H1 (cell line): ENCODE data around the gene TEX51. TPM values are rescaled to one million over a fixed set of nuclear protein-coding genes. Genes with fewer than 3 reads are reported as not detected.

Source experiments
- CTCF ChIA-PET: fragments of 300-600 bp; sonication (Branson Sonifier 250); formaldehyde crosslinking; loops from one replicate; lab custom pipeline; 2021; ENCODE audit not compliant: partially characterized antibody; lab: Charles Lee
- POLR2A ChIA-PET: fragments of 300-600 bp; sonication (Branson Sonifier 250); formaldehyde crosslinking; loops from one replicate; lab custom pipeline; 2021; ENCODE audit warnings: inconsistent platforms; ENCODE audit not compliant: partially characterized antibody; lab: Charles Lee
- DNase-seq, 2 experiments: peaks; one replicate each; pipeline versions ENCODE4 v3.0.0 to v3.0.0-alpha.2; 2010 to 2022; ENCODE audit warnings: low spot score in 2 of 2, low read depth in 1 of 2, mixed read lengths in 1 of 2
- FAIRE-seq: peaks from 2 replicates; lab custom pipeline; 2011; peaks lifted over from hg19 to GRCh38; lab: Jason Lieb, UNC
- H2AFZ ChIP-seq: 2 replicates; pipeline ENCODE4 v1.8.1; 2012; ENCODE audit warnings: low read length, inconsistent platforms
- H2AK5ac ChIP-seq: 2 replicates; pipeline ENCODE4 v1.6.1; 2013; ENCODE audit warnings: low read depth, low read length
- H2BK120ac ChIP-seq: replicated peaks from 2 replicates; pipeline ENCODE3; 2013; ENCODE audit warnings: low read depth, low read length, inconsistent platforms
- H2BK12ac ChIP-seq: 2 replicates; pipeline ENCODE4 v1.6.1; 2013; ENCODE audit warnings: low read depth, low read length
- H2BK15ac ChIP-seq: 2 replicates; pipeline ENCODE4 v1.6.1; 2013; ENCODE audit warnings: low read length
- H2BK20ac ChIP-seq: 2 replicates; pipeline ENCODE4 v1.6.1; 2013; ENCODE audit warnings: low read length
- H2BK5ac ChIP-seq: 2 replicates; pipeline ENCODE4 v1.6.1; 2013; ENCODE audit warnings: low read depth, low read length
- H3K14ac ChIP-seq: 2 replicates; pipeline ENCODE4 v1.6.1; 2013; ENCODE audit warnings: inconsistent platforms; ENCODE audit not compliant: insufficient read length
- H3K18ac ChIP-seq: 2 replicates; pipeline ENCODE4 v1.6.1; 2013; ENCODE audit warnings: low read length; ENCODE audit errors: extremely low read depth
- H3K23ac ChIP-seq: 2 replicates; pipeline ENCODE4 v1.6.1; 2013; ENCODE audit warnings: inconsistent platforms; ENCODE audit not compliant: insufficient read length
- H3K23me2 ChIP-seq: 2 replicates; pipeline ENCODE4 v1.6.1; 2013; ENCODE audit warnings: low read depth, low read length
- H3K27ac ChIP-seq: 2 replicates; pipeline ENCODE4 v1.6.1; 2011; ENCODE audit warnings: low read depth, low read length, inconsistent platforms
- H3K27me3 ChIP-seq, 4 experiments: replicated peaks in 1 of 4; 1 replicate in 1 of 4; 2 replicates in 3 of 4; pipeline versions ENCODE4 v1.6.1 to v1.8.1; 2011 to 2013; ENCODE audit warnings: low read length in 3 of 4, mild to moderate bottlenecking in 3 of 4, inconsistent platforms in 2 of 4, mixed read lengths in 2 of 4, moderate library complexity in 1 of 4; ENCODE audit not compliant: control insufficient read depth in 3 of 4, insufficient read depth in 3 of 4; ENCODE audit errors: extremely low read depth in 1 of 4
- H3K36me3 ChIP-seq, 4 experiments: 2 replicates each; pipeline versions ENCODE4 v1.6.1 to v1.8.1; 2011 to 2013; ENCODE audit warnings: mild to moderate bottlenecking in 4 of 4, low read length in 3 of 4, moderate library complexity in 2 of 4, control low read depth in 1 of 4, inconsistent platforms in 1 of 4; ENCODE audit not compliant: insufficient read depth in 4 of 4, control insufficient read depth in 2 of 4
- H3K4ac ChIP-seq: replicated peaks from 2 replicates; pipeline ENCODE3; 2013; ENCODE audit warnings: low read length, low read depth, mixed read lengths, inconsistent platforms; ENCODE audit not compliant: insufficient read length
- H3K4me1 ChIP-seq, 4 experiments: replicated peaks in 1 of 4; 1 replicate in 1 of 4; 2 replicates in 3 of 4; pipeline versions ENCODE4 v1.6.1 to v1.8.1; 2011 to 2013; ENCODE audit warnings: low read length in 3 of 4, inconsistent platforms in 2 of 4, mixed read lengths in 1 of 4; ENCODE audit not compliant: insufficient read depth in 4 of 4, control insufficient read depth in 3 of 4
- H3K4me2 ChIP-seq, 2 experiments: 2 replicates each; pipeline versions ENCODE4 v1.6.1 to v1.8.1; 2011 to 2013; ENCODE audit warnings: low read depth in 2 of 2, low read length in 2 of 2, control low read depth in 1 of 2, inconsistent platforms in 1 of 2, mild to moderate bottlenecking in 1 of 2; ENCODE audit not compliant: insufficient read depth in 1 of 2
- H3K4me3 ChIP-seq, 4 experiments: fragments of 200-600, 300-600 bp in 1 of 4; sonication (generic), shearing (Covaris generic), sonication (Bioruptor Twin) in 1 of 4; 2 replicates each; pipeline versions ENCODE4 v1.5.1 to v1.8.1; 2011 to 2016; ENCODE audit warnings: low read length in 4 of 4, low read depth in 3 of 4, control low read depth in 2 of 4, inconsistent platforms in 2 of 4, mild to moderate bottlenecking in 2 of 4, mixed read lengths in 1 of 4, moderate library complexity in 1 of 4; ENCODE audit not compliant: insufficient read depth in 2 of 4; ENCODE audit errors: extremely low read depth in 1 of 4
- H3K56ac ChIP-seq: replicated peaks from 2 replicates; pipeline ENCODE3; 2013; ENCODE audit warnings: low read depth, mild to moderate bottlenecking, mixed read lengths, low read length, inconsistent platforms; ENCODE audit not compliant: insufficient read length
- H3K79me1 ChIP-seq: 2 replicates; pipeline ENCODE4 v1.6.1; 2013; ENCODE audit warnings: low read depth, low read length, control low read depth
- H3K79me2 ChIP-seq, 2 experiments: 2 replicates each; pipeline versions ENCODE4 v1.6.1 to v1.8.1; 2012 to 2013; ENCODE audit warnings: low read length in 2 of 2, mild to moderate bottlenecking in 2 of 2, inconsistent platforms in 1 of 2; ENCODE audit not compliant: insufficient read depth in 2 of 2, control insufficient read depth in 1 of 2
- H3K9ac ChIP-seq, 4 experiments: replicated peaks in 1 of 4; 1 replicate in 1 of 4; 2 replicates in 3 of 4; pipeline versions ENCODE4 v1.6.1 to v1.8.1; 2011 to 2013; ENCODE audit warnings: low read depth in 3 of 4, low read length in 3 of 4, control low read depth in 2 of 4, mild to moderate bottlenecking in 2 of 4, moderate library complexity in 2 of 4, inconsistent platforms in 1 of 4; ENCODE audit errors: extremely low read depth in 1 of 4
- H3K9me3 ChIP-seq, 2 experiments: 2 replicates each; pipeline versions ENCODE4 v1.6.1 to v1.8.1; 2012 to 2013; ENCODE audit warnings: mild to moderate bottlenecking in 2 of 2, moderate library complexity in 2 of 2, control low read depth in 1 of 2, inconsistent platforms in 1 of 2, low read depth in 1 of 2, low read length in 1 of 2, mixed read lengths in 1 of 2; ENCODE audit not compliant: insufficient read depth in 2 of 2
- H4K20me1 ChIP-seq, 2 experiments: replicated peaks in 1 of 2; 2 replicates each; pipeline versions ENCODE3 to v1.8.1; 2011 to 2013; ENCODE audit warnings: inconsistent platforms in 2 of 2, low read length in 2 of 2, mild to moderate bottlenecking in 1 of 2; ENCODE audit not compliant: insufficient read depth in 2 of 2, control insufficient read depth in 1 of 2
- H4K5ac ChIP-seq: 2 replicates; pipeline ENCODE4 v1.6.1; 2013; ENCODE audit warnings: low read length, low read depth, mixed read lengths, inconsistent platforms; ENCODE audit not compliant: insufficient read length
- H4K8ac ChIP-seq: 2 replicates; pipeline ENCODE4 v1.8.0; 2013; ENCODE audit warnings: mild to moderate bottlenecking, moderate library complexity, low read length, inconsistent platforms; ENCODE audit not compliant: insufficient read depth; ENCODE audit errors: extremely low read depth
- H4K91ac ChIP-seq: replicated peaks from 2 replicates; pipeline ENCODE3; 2013; ENCODE audit warnings: low read length, mixed read lengths, inconsistent platforms; ENCODE audit not compliant: insufficient read length
- ATF3 ChIP-seq: IDR thresholded peaks from 2 replicates; pipeline ENCODE4 v1.6.1; 2011; ENCODE audit warnings: low read depth, mild to moderate bottlenecking, low read length; ENCODE audit not compliant: insufficient read depth
- CBX5 ChIP-seq: fragments of 300-800, 300-1000 bp; sonication (generic); IDR thresholded peaks from 2 replicates; pipeline ENCODE4 v1.7.1; 2016; ENCODE audit warnings: antibody characterized with exemption, low read length, low read depth
- CHD2 ChIP-seq: IDR thresholded peaks from 2 replicates; pipeline ENCODE4 v1.6.1; 2012; ENCODE audit warnings: low read length, improper control_type of control experiment
- EZH2 ChIP-seq: fragments of 200-600 bp; sonication (generic); IDR thresholded peaks from 2 replicates; pipeline ENCODE4 v1.7.1; 2012; ENCODE audit warnings: low read depth, mild to moderate bottlenecking, moderate library complexity, low read length, inconsistent platforms; ENCODE audit not compliant: severe bottlenecking
- KDM5A ChIP-seq: fragments of 200-600 bp; IDR thresholded peaks from 2 replicates; pipeline ENCODE4 v1.7.1; 2012; ENCODE audit warnings: mild to moderate bottlenecking, low read length, inconsistent platforms, mixed read lengths
- POLR2AphosphoS5 ChIP-seq: IDR thresholded peaks from 2 replicates; pipeline ENCODE4 v1.6.1; 2011; ENCODE audit warnings: low read depth, low read length
- RAD21 ChIP-seq, 2 experiments: IDR thresholded peaks in 1 of 2; conservative IDR thresholded peaks in 1 of 2; 2 replicates each; pipeline ENCODE4 v1.6.1; 2011; ENCODE audit warnings: low read depth in 2 of 2, low read length in 2 of 2, improper control_type of control experiment in 1 of 2, inconsistent platforms in 1 of 2, mild to moderate bottlenecking in 1 of 2, moderate library complexity in 1 of 2
- SIN3A ChIP-seq, 2 experiments: IDR thresholded peaks in 1 of 2; conservative IDR thresholded peaks in 1 of 2; 2 replicates each; pipeline ENCODE4 v1.6.1; 2011 to 2012; ENCODE audit warnings: low read length in 2 of 2, improper control_type of control experiment in 1 of 2, low read depth in 1 of 2, mild to moderate bottlenecking in 1 of 2
- TCF12 ChIP-seq: IDR thresholded peaks from 2 replicates; pipeline ENCODE4 v1.6.1; 2011; ENCODE audit warnings: low read depth, mild to moderate bottlenecking, low read length
- TEAD4 ChIP-seq: IDR thresholded peaks from 2 replicates; pipeline ENCODE4 v1.6.1; 2012; ENCODE audit warnings: low read depth, low read length, inconsistent platforms, mixed read lengths
- USF2 ChIP-seq: IDR thresholded peaks from 2 replicates; pipeline ENCODE4 v1.6.1; 2011; ENCODE audit warnings: low read length, improper control_type of control experiment
- WGBS, 2 experiments: shearing (Covaris generic) in 1 of 2; methylation state at CpG; one replicate each; pipeline versions ENCODE4 v1.1.6 to v1.1.7; 2013 to 2015; ENCODE audit warnings: low lambda C conversion rate in 2 of 2, mixed read lengths in 2 of 2, inconsistent platforms in 1 of 2, low coverage in 1 of 2, missing lambda C conversion rate in 1 of 2; ENCODE audit not compliant: insufficient replicate concordance in 2 of 2, insufficient coverage in 1 of 2, insufficient read length in 1 of 2; ENCODE audit errors: extremely low coverage in 1 of 2, missing lambda C conversion rate in 1 of 2; 5-methylcytosine and 5-hydroxymethylcytosine counted together
- polyA plus RNA-seq, 7 experiments: library from polyadenylated mRNA; depleted of rRNA in 3 of 7; stranded (reverse) in 5 of 7; unstranded in 2 of 7; fragments of >200 nt in 5 of 7; fragments of 200-250 nt in 2 of 7; gene quantifications; 1 replicate in 5 of 7; 2 replicates in 1 of 7; 4 replicates in 1 of 7; pipeline versions ENCODE4 v1.2.1 to v1.2.3, GENCODE V29; 2011 to 2013; ENCODE audit warnings: missing spikeins in 2 of 7, mixed read lengths in 2 of 7
- total RNA-seq: library from RNA; stranded (reverse); fragmentation: NEBNext Ultra II Directional; extraction: Animal tissue kit (Norgen Biotek cat#: 25700); gene quantifications from 2 replicates; pipeline ENCODE4 v1.2.1, GENCODE V29; 2021
- TF ChIP-seq, protein P1 (sequence below): IDR thresholded peaks from 2 replicates; pipeline ENCODE4 v1.6.1; 2012; ENCODE audit warnings: inconsistent platforms

Gene TEX51
- total and polyA plus RNA-seq, 2 of the 8 experiments (the other 6 are each of a cell fraction or from before 2014, with no cell fraction given) = not detected

DNA sequence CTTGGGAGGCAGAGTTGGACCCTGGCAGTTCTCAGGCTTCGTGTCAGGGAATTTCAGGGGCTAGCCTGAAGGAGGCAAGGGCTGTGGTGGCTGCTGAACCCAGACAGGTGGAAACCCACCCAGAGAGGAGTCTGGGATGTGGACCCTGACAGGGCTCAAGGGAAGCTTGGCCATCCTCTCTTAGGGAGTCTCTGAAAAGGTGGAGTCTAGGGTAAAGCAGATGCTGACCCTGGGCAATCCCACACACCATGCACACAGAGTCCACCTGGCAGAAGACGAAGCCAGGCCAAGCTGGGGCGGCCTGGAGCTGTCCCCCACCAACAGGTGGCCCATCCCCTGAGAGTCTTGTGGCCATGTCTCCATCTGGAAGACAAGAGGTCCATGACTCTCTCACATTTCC is 41.2 kb upstream of the TEX51 start:
- no peak overlapping the region for H3K27ac ChIP-seq
- no peak overlapping the region for H2BK120ac ChIP-seq
- H3K23ac ChIP-seq = no peak overlapping the region
- no peak overlapping the region for H2BK5ac ChIP-seq
- H3K27me3 ChIP-seq = no peaks in the 10 kb centered on the region
- no peak overlapping the region for H3K4me2 ChIP-seq
- POLR2A ChIA-PET = no interaction called here
- no peak overlapping the region for H3K9ac ChIP-seq
- H3K4me1 ChIP-seq = no peaks in the 10 kb centered on the region; a peak in 1 of 7 replicates
- CTCF ChIA-PET = interaction anchor here (1.5 kb wide), 1 partner anchor 17 kb away, joined by 3 read pairs; no protein-coding TSS in a partner anchor
- FAIRE-seq (no peak), DNase-seq (no peak)
- WGBS, 2 experiments = 78% methylated on average over 3 of the region's 3 CpGs; no CpG with 5 or more reads in 1 of the 2 experiments
- no peaks in the 10 kb centered on the region for H3K9me3 ChIP-seq
- no peaks in the 10 kb centered on the region for H4K20me1 ChIP-seq
- H2AFZ ChIP-seq = no peak overlapping the region
- H3K4ac ChIP-seq = no peak overlapping the region
- no peak overlapping the region for H3K18ac ChIP-seq
- H3K56ac ChIP-seq = no peak overlapping the region
- no peak overlapping the region for H2BK20ac ChIP-seq
- H2BK15ac ChIP-seq = no peak overlapping the region
- H3K36me3 ChIP-seq = no peaks in the 10 kb centered on the region
- no peak overlapping the region for H3K4me3 ChIP-seq
- H2BK12ac ChIP-seq = no peak overlapping the region
- H3K79me1 ChIP-seq = no peaks in the 10 kb centered on the region
- H3K14ac ChIP-seq = no peak overlapping the region
- no peak overlapping the region for H4K5ac ChIP-seq
- no peaks in the 10 kb centered on the region for H3K79me2 ChIP-seq
- no peak overlapping the region for H4K8ac ChIP-seq
- H2AK5ac ChIP-seq = no peak overlapping the region
- no peaks in the 10 kb centered on the region; the same call in 1 of the 2 replicates for H3K23me2 ChIP-seq
- no peak overlapping the region for H4K91ac ChIP-seq
- TF ChIP-seq EZH2 (no peak), SIN3A (conservative IDR thresholded peaks at IDR 0.05 in 1 of 2, IDR thresholded peaks at IDR 0.05 in 1 of 2; ENCODE audit: low read depth in 1 of 2, low read length in 2 of 2) (no peak), TEAD4 (no peak), KDM5A (no peak), CBX5 (no peak), TCF12 (no peak), POLR2AphosphoS5 (no peak), CHD2 (no peak), RAD21 (IDR thresholded peaks at IDR 0.05 in 1 of 2, conservative IDR thresholded peaks at IDR 0.05 in 1 of 2; ENCODE audit: low read depth in 2 of 2, low read length in 2 of 2) (no peak), ATF3 (no peak), USF2 (no peak)
- TF ChIP-seq, protein P1, sequence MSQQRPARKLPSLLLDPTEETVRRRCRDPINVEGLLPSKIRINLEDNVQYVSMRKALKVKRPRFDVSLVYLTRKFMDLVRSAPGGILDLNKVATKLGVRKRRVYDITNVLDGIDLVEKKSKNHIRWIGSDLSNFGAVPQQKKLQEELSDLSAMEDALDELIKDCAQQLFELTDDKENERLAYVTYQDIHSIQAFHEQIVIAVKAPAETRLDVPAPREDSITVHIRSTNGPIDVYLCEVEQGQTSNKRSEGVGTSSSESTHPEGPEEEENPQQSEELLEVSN = no peak
